ENCODE results near the gene PIBF1. TPM values are rescaled to one million over a fixed set of nuclear protein-coding genes. Genes with fewer than 3 reads are reported as not detected.
A peak's percentile ranks its signal among the peaks of the same experiment; 100 is the strongest.

PIBF1 gene
- polyA plus RNA-seq, 3 donors, result 33.9 to 39.3 (median 39.2) TPM

GRCh38 chr13:72973234-72973633 is 191.3 kb downstream of the PIBF1 start:
- no peak for DNase-seq (ENCODE audit: extremely low read depth in 1 of 11, low read depth in 9 of 11, low spot score in 4 of 11)

GRCh38 chr13:72983085-72983768 is 201.3 kb downstream of the PIBF1 start:
- DNase-seq (ENCODE audit: extremely low read depth in 1 of 11, low read depth in 9 of 11, low spot score in 4 of 11), result peak in 5 of 11 donors; percentile 4 to 29 (median 20)

- DNase-seq (ENCODE audit: extremely low read depth in 1 of 11, low read depth in 9 of 11, low spot score in 4 of 11), result no peak
Measured at GRCh38 chr13:72985610-72986009, 203.7 kb downstream of the PIBF1 start.

GRCh38 chr13:72986197-72986596 is 204.3 kb downstream of the PIBF1 start:
- no peak for DNase-seq (ENCODE audit: extremely low read depth in 1 of 11, low read depth in 9 of 11, low spot score in 4 of 11)

GRCh38 chr13:72990953-72991352 is 209.0 kb downstream of the PIBF1 start:
- no peak for DNase-seq (ENCODE audit: extremely low read depth in 1 of 11, low read depth in 9 of 11, low spot score in 4 of 11)

GRCh38 chr13:72998012-72998411 is 216.1 kb downstream of the PIBF1 start:
- no peak for DNase-seq (ENCODE audit: extremely low read depth in 1 of 11, low read depth in 9 of 11, low spot score in 4 of 11)

GRCh38 chr13:73000027-73000674 is 218.2 kb downstream of the PIBF1 start:
- DNase-seq (ENCODE audit: extremely low read depth in 1 of 11, low read depth in 9 of 11, low spot score in 4 of 11), result no peak

- no peak for DNase-seq (ENCODE audit: extremely low read depth in 1 of 11, low read depth in 9 of 11, low spot score in 4 of 11)
Measured at GRCh38 chr13:73001971-73002370, 220.0 kb downstream of the PIBF1 start.

GRCh38 chr13:73011751-73012150 is 229.8 kb downstream of the PIBF1 start:
- DNase-seq (ENCODE audit: extremely low read depth in 1 of 11, low read depth in 9 of 11, low spot score in 4 of 11), result no peak

- no peak for DNase-seq (ENCODE audit: extremely low read depth in 1 of 11, low read depth in 9 of 11, low spot score in 4 of 11)
Measured at GRCh38 chr13:73015805-73016204, 233.9 kb downstream of the PIBF1 start.

GRCh38 chr13:73018336-73018735 is 236.4 kb downstream of the PIBF1 start:
- no peak for DNase-seq (ENCODE audit: extremely low read depth in 1 of 11, low read depth in 9 of 11, low spot score in 4 of 11)

GRCh38 chr13:73025217-73026012 is 243.5 kb downstream of the PIBF1 start:
- no peak for DNase-seq (ENCODE audit: extremely low read depth in 1 of 11, low read depth in 9 of 11, low spot score in 4 of 11)

GRCh38 chr13:73034901-73035300 is 253.0 kb downstream of the PIBF1 start:
- no peak for DNase-seq (ENCODE audit: extremely low read depth in 1 of 11, low read depth in 9 of 11, low spot score in 4 of 11)

- DNase-seq (ENCODE audit: extremely low read depth in 1 of 11, low read depth in 9 of 11, low spot score in 4 of 11), result no peak
Measured at GRCh38 chr13:73035660-73036059, 253.7 kb downstream of the PIBF1 start.

GRCh38 chr13:73036566-73036965 is 254.6 kb downstream of the PIBF1 start:
- DNase-seq (ENCODE audit: extremely low read depth in 1 of 11, low read depth in 9 of 11, low spot score in 4 of 11), result no peak

GRCh38 chr13:73038064-73038463 is 256.1 kb downstream of the PIBF1 start:
- no peak for DNase-seq (ENCODE audit: extremely low read depth in 1 of 11, low read depth in 9 of 11, low spot score in 4 of 11)

- DNase-seq (ENCODE audit: extremely low read depth in 1 of 11, low read depth in 9 of 11, low spot score in 4 of 11), result no peak
Measured at GRCh38 chr13:73039201-73040108, 257.5 kb downstream of the PIBF1 start.

- no peak for DNase-seq (ENCODE audit: extremely low read depth in 1 of 11, low read depth in 9 of 11, low spot score in 4 of 11)
Measured at GRCh38 chr13:73040484-73040883, 258.6 kb downstream of the PIBF1 start.

- DNase-seq (ENCODE audit: extremely low read depth in 1 of 11, low read depth in 9 of 11, low spot score in 4 of 11), result no peak
Measured at GRCh38 chr13:73040968-73041596, 259.1 kb downstream of the PIBF1 start.

Data from renal cortex interstitium (tissue), 11 donors.